Mucosa of descending colon (tissue), 3 donors: Measurements from ENCODE around the gene RASGRF2. TPM values are rescaled to one million over a fixed set of nuclear protein-coding genes. Genes with fewer than 3 reads are reported as not detected.

ENCODE experiments used
- ATAC-seq: fragments of 200-7000 bp; cut with Tn5 transposase; one replicate; pipeline ENCODE4 v1.9.1; 2020; ENCODE audit warnings: mild to moderate bottlenecking, moderate library complexity
- DNase-seq, 3 donors: peaks; one replicate each; pipeline ENCODE4 v3.0.0-alpha.2; 2020
- H3K36me3 ChIP-seq: fragments of 200-600 bp; one replicate; pipeline ENCODE4 v1.8.0; 2021; ENCODE audit warnings: low read depth, mild to moderate bottlenecking
- H3K4me1 ChIP-seq: fragments of 200-600 bp; one replicate; pipeline ENCODE4 v1.8.0; 2021; ENCODE audit warnings: low read depth, mild to moderate bottlenecking
- H3K4me3 ChIP-seq: fragments of 200-600 bp; one replicate; pipeline ENCODE4 v1.8.0; 2021; ENCODE audit warnings: mild to moderate bottlenecking
- H3K9me3 ChIP-seq: fragments of 200-600 bp; one replicate; pipeline ENCODE4 v1.8.0; 2021; ENCODE audit warnings: mild to moderate bottlenecking
- intact Hi-C, 2 donors: fragments of 100-400 bp; cut with DNase I in 1 of 2; cut with micrococcal nuclease in 1 of 2; formaldehyde crosslinking; loops; one replicate each; pipeline versions ENCODE4 v1.11.0 to v1.11.1; 2022; cut with DNase I, micrococcal nuclease
- total RNA-seq, 3 donors: library from RNA; stranded (reverse); fragmentation: NEBNext Ultra II Directional in 2 of 3; extraction: Animal tissue kit (Norgen Biotek cat#: 25700) in 2 of 3; gene quantifications; one replicate each; pipeline versions ENCODE4 v1.2.1 to v1.2.4, GENCODE V29; 2021 to 2023
- TF ChIP-seq, protein P1 (sequence below): fragments of 200-600 bp; IDR thresholded peaks from one replicate; pipeline ENCODE4 v1.8.0; 2022; ENCODE audit warnings: antibody characterized with exemption, mild to moderate bottlenecking
- donor health status: DM: no; HTN: no; CAD: no; lungs with moderate emphysema.
- donor health status: DM: no; HTN: no; CAD: no.
- donor health status: DM: no; HTN: yes; CAD: no.

Gene RASGRF2
- total RNA-seq, 3 donors from 2014 or later = 2.0 to 8.0 (median 2.9) TPM

DNA sequence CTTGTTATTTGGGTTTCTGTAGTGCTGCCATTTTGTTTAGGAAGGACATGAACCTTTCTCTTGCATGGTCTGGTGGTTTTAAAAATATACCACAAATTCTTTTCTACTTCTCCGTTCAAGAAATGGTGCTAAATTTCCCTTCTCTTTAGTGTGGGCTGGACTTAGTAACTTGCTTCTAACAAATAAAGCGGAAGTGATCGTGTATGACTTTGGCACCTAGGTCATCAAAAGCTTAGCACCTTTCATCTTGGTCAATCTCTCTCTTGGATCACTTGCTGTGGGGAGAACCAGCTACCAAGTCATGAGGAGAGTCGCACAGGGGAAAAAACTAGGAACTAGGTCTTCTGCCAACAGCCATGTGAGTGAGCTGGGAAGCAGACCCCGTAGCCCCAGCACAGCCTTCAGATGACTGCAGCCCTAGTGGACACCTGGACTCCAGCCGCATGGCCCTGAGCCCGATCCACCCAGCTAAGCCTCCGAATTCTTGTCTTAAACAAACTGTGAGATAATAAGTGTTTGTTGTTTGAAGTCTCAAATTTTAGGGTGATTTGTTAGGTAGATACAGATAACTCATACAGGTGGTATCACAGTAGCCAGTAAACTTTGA lies 185.3 kb downstream of the RASGRF2 start:
- no peaks in the 10 kb centered on the region for H3K4me1 ChIP-seq
- no peak for ATAC-seq
- TF ChIP-seq, protein P1, sequence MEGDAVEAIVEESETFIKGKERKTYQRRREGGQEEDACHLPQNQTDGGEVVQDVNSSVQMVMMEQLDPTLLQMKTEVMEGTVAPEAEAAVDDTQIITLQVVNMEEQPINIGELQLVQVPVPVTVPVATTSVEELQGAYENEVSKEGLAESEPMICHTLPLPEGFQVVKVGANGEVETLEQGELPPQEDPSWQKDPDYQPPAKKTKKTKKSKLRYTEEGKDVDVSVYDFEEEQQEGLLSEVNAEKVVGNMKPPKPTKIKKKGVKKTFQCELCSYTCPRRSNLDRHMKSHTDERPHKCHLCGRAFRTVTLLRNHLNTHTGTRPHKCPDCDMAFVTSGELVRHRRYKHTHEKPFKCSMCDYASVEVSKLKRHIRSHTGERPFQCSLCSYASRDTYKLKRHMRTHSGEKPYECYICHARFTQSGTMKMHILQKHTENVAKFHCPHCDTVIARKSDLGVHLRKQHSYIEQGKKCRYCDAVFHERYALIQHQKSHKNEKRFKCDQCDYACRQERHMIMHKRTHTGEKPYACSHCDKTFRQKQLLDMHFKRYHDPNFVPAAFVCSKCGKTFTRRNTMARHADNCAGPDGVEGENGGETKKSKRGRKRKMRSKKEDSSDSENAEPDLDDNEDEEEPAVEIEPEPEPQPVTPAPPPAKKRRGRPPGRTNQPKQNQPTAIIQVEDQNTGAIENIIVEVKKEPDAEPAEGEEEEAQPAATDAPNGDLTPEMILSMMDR = no peak

GRCh38 chr5:81146031-81146430 lies 185.9 kb downstream of the RASGRF2 start:
- ATAC-seq (no peak), DNase-seq (no peak)
- Histone ChIP-seq H3K36me3 (no peaks in the 10 kb centered on the region), H3K9me3 (no peaks in the 10 kb centered on the region), H3K4me3 (no peak overlapping the region), H3K4me1 (no peaks in the 10 kb centered on the region)
- intact Hi-C loops = no loop called here
- TF ChIP-seq, protein P1 = no peak

More for the DNA sequence above, 185.3 kb downstream of the RASGRF2 start:
- no peak for DNase-seq
- intact Hi-C loops = no loop called here
- Histone ChIP-seq H3K36me3 (no peaks in the 10 kb centered on the region), H3K9me3 (no peaks in the 10 kb centered on the region), H3K4me3 (no peak overlapping the region)

GRCh38 chr5:81147011-81147885 lies 187.1 kb downstream of the RASGRF2 start:
- Histone ChIP-seq H3K4me1 (no peaks in the 10 kb centered on the region), H3K9me3 (no peaks in the 10 kb centered on the region), H3K36me3 (no peaks in the 10 kb centered on the region), H3K4me3 (no peak overlapping the region)
- no peak for DNase-seq
- ATAC-seq = no peak
- intact Hi-C loops = no loop called here
- TF ChIP-seq, protein P1 = no peak

DNA sequence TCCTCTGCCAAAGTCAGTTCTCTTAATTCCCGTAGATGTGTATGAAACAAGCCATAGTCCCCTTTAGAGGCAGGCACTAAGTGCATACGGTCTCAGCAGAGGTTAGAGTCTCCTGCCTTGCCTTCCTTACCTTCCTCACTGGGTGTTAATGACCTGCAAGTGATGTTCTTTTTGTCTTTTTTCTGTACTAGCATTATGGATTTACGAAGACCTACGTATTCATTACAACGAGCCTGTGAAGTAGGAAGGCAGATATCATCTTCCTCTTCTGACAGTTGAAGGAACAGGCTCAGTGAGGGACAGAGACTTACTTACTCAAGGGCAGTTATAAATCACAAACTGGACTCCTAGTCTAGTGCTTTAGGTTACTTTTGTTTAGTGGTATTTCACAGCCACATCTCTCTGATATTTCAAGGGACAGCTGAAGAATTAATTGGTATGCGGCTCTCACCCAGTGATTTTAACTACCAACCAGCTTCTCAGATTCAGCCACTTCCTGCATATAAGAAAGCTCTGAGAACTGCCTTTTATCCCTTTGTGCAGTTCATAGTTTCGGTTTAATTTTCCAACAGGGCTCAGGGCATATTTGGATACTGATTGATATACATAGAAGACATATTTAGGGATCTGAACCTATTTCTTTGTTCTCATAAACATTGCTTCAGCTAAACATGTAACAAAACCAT lies 187.9 kb downstream of the RASGRF2 start:
- intact Hi-C loops = no loop called here
- no peak overlapping the region for H3K4me3 ChIP-seq
- ATAC-seq (no peak), DNase-seq (no peak)
- TF ChIP-seq, protein P1 = no peak
- H3K9me3 ChIP-seq = no peaks in the 10 kb centered on the region
- H3K4me1 ChIP-seq = no peaks in the 10 kb centered on the region
- H3K36me3 ChIP-seq = no peaks in the 10 kb centered on the region

- no peak for DNase-seq
- TF ChIP-seq, protein P1 = no peak
- intact Hi-C loops = no loop called here
- no peaks in the 10 kb centered on the region for H3K36me3 ChIP-seq
- no peak for ATAC-seq
- H3K4me3 ChIP-seq = no peak overlapping the region
- H3K9me3 ChIP-seq = no peaks in the 10 kb centered on the region
- H3K4me1 ChIP-seq = no peaks in the 10 kb centered on the region
Observed at GRCh38 chr5:81151546-81151945, 191.4 kb downstream of the RASGRF2 start.
